Measurements from ENCODE around the gene PF4V1. TPM values are rescaled to one million over a fixed set of nuclear protein-coding genes. Genes with fewer than 3 reads are reported as not detected.

The PF4V1 gene
- total and polyA plus RNA-seq, 9 donors, result not detected

DNA sequence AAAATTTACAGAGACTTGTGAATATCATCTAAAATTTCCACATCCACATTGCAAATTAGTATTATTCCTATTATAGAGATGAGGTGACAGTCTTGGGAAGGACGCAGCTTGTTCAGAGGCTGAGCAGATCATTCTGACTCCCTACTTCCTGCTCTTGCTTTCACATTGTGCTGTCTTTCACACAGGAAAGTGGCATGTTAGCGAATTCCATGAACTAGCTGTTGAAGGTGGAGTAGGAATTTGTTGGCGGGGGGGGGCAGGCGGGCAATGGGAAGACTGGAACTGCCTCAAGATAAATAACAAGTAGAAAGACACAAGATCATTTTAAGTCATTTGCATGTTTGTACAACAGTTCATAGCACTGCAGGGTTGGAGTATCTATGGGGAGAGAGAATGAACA lies 2.3 kb downstream of the PF4V1 start:
- intact Hi-C loops (cut with DNase I), result no loop called here
- 82 to 90% (median 88%) methylated on average over 4 of the region's 4 CpGs for WGBS, 3 donors
- TF ChIP-seq EP300 (IDR thresholded peaks at IDR 0.05) (no peak), POLR2A (IDR thresholded peaks at IDR 0.05) (no peak)
- TF ChIP-seq, protein P1, sequence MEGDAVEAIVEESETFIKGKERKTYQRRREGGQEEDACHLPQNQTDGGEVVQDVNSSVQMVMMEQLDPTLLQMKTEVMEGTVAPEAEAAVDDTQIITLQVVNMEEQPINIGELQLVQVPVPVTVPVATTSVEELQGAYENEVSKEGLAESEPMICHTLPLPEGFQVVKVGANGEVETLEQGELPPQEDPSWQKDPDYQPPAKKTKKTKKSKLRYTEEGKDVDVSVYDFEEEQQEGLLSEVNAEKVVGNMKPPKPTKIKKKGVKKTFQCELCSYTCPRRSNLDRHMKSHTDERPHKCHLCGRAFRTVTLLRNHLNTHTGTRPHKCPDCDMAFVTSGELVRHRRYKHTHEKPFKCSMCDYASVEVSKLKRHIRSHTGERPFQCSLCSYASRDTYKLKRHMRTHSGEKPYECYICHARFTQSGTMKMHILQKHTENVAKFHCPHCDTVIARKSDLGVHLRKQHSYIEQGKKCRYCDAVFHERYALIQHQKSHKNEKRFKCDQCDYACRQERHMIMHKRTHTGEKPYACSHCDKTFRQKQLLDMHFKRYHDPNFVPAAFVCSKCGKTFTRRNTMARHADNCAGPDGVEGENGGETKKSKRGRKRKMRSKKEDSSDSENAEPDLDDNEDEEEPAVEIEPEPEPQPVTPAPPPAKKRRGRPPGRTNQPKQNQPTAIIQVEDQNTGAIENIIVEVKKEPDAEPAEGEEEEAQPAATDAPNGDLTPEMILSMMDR (IDR thresholded peaks at IDR 0.05), result no peak
- Histone ChIP-seq H3K4me1 (ENCODE audit: insufficient read depth) (no peaks in the 10 kb centered on the region), H3K36me3 (no peaks in the 10 kb centered on the region), H3K27ac (no peak overlapping the region), H3K27me3 (no peaks in the 10 kb centered on the region), H3K4me3 (no peak overlapping the region), H3K9me3 (no peaks in the 10 kb centered on the region)
- DNase-seq, result no peak

DNA sequence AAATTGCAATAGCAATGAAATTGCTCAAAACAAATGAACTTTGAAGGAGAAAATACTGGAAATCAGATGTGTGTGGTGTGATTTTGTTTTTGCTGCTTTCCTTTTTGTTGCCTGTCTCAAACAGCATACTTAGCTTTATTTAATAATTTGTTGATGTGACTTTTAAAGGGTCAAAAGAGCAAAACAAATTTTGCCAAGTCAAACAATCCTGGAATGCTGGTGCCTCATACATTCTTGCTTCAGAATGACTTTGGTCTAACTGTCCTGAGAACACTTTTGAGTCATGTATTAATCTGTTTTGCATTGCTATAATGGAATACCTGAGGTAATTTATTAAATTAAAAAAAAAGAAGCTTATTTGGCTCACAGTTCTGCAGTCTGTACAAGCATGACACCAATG lies 3.4 kb downstream of the PF4V1 start:
- H3K27ac ChIP-seq, result no peak overlapping the region
- TF ChIP-seq EP300 (IDR thresholded peaks at IDR 0.05) (no peak), POLR2A (IDR thresholded peaks at IDR 0.05) (no peak)
- TF ChIP-seq, protein P1 (IDR thresholded peaks at IDR 0.05), result no peak

DNA sequence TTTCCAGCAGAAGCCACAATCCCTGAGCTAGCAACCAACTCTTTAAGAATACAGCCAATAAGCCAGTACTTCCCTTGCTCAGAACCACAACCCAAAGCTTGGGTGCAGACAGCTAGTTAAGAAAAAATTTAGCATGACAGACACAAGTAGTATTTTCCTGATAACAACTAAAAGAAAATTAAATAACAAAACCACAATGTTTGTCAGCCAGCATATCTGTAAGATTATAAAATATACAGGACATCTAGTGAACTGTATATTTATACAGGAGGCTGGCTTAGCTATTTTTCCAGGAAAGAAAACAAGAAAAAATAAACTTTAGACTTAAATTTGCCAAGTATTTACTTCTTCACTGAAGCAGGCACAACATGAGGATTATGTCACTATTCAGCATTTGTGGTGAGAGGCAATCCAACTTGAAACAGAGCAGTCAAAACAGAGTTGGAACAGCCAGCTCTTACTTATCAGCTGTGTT lies 6.6 kb downstream of the PF4V1 start:
- H3K4me3 ChIP-seq, result no peak overlapping the region
- DNase-seq, result no peak
- H3K27me3 ChIP-seq, result no peaks in the 10 kb centered on the region
- H3K4me1 ChIP-seq (ENCODE audit: insufficient read depth), result no peaks in the 10 kb centered on the region
- H3K36me3 ChIP-seq, result no peaks in the 10 kb centered on the region
- intact Hi-C loops (cut with DNase I), result loop anchor here in 1 of 4 donors (5.0 kb wide), 1 partner anchor 207 kb away; no protein-coding TSS in a partner anchor
- no peak overlapping the region for H3K27ac ChIP-seq
- H3K9me3 ChIP-seq, result no peaks in the 10 kb centered on the region
- TF ChIP-seq, protein P1 (IDR thresholded peaks at IDR 0.05), result no peak
- no peak for TF ChIP-seq EP300 (IDR thresholded peaks at IDR 0.05)
- no peak for TF ChIP-seq POLR2A (IDR thresholded peaks at IDR 0.05)

More for the DNA sequence above, 3.4 kb downstream of the PF4V1 start:
- H3K36me3 ChIP-seq, result no peaks in the 10 kb centered on the region
- no peak overlapping the region for H3K4me3 ChIP-seq
- H3K4me1 ChIP-seq (ENCODE audit: insufficient read depth), result no peaks in the 10 kb centered on the region
- DNase-seq, result no peak
- intact Hi-C loops (cut with DNase I), result no loop called here
- no peaks in the 10 kb centered on the region for H3K27me3 ChIP-seq
- no peaks in the 10 kb centered on the region for H3K9me3 ChIP-seq

DNA sequence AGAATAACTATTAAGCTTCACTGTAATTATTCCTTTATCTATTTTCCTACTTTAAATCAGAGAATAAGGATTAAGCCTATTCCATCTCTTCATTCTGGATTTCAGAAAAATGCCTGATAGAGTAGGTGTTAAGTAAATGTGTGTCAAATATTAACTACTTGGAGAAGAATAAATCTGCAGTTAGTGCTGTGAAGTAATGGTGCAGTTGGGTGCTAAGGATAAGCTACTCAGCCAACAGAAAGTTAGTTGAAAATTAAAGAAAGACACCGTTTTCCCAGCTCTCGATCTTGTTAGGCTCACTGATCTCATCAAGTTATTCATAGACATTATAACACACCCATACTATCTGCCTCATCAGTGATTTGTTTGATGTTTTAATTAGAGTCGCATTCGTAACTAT lies 7.1 kb downstream of the PF4V1 start:
- no peak for TF ChIP-seq EP300 (IDR thresholded peaks at IDR 0.05)
- TF ChIP-seq, protein P1 (IDR thresholded peaks at IDR 0.05), result no peak
- TF ChIP-seq POLR2A (IDR thresholded peaks at IDR 0.05), result no peak
- no peaks in the 10 kb centered on the region for H3K36me3 ChIP-seq
- WGBS, 3 donors, result 22 to 30% (median 29%) methylated on average over 4 of the region's 4 CpGs
- no peaks in the 10 kb centered on the region for H3K9me3 ChIP-seq
- H3K27ac ChIP-seq, result no peak overlapping the region
- H3K4me3 ChIP-seq, result no peak overlapping the region
- H3K27me3 ChIP-seq, result no peaks in the 10 kb centered on the region
- intact Hi-C loops (cut with DNase I), result loop anchor here in 1 of 4 donors (5.0 kb wide), 1 partner anchor 208 kb away; no protein-coding TSS in a partner anchor
- DNase-seq, result no peak
- no peaks in the 10 kb centered on the region for H3K4me1 ChIP-seq (ENCODE audit: insufficient read depth)
